Stomach (tissue), 4 donors: ENCODE data around the gene HSFX3.

ENCODE experiments used
- CTCF ChIP-seq, 7 experiments: fragments of 450-650 bp in 4 of 7; fragments of 200-600 bp in 3 of 7; sonication (generic) in 3 of 7; IDR thresholded peaks; one replicate each; pipeline ENCODE4 v1.5.1; 2016 to 2019; ENCODE audit warnings: antibody characterized with exemption in 7 of 7, control low read depth in 2 of 7, mild to moderate bottlenecking in 1 of 7
- POLR2A ChIP-seq, 4 donors: fragments of 450-650 bp; IDR thresholded peaks; one replicate each; pipeline ENCODE4 v1.6.1; 2016; ENCODE audit warnings: antibody characterized with exemption in 4 of 4, control low read depth in 2 of 4, mild to moderate bottlenecking in 1 of 4, moderate library complexity in 1 of 4
- POLR2AphosphoS5 ChIP-seq, 3 donors: sonication (generic); formaldehyde crosslinking; IDR thresholded peaks; one replicate each; pipeline ENCODE4 v1.6.1; 2016; ENCODE audit warnings: antibody characterized with exemption in 3 of 3

GRCh38 chrX:149539283-149540130, 10.2 kb downstream of the HSFX3 start:
- TF ChIP-seq CTCF (IDR thresholded peaks at IDR 0.05), result no peak
- TF ChIP-seq POLR2A (IDR thresholded peaks at IDR 0.05), result no peak
- TF ChIP-seq POLR2AphosphoS5 (IDR thresholded peaks at IDR 0.05), result peak in 1 of 3 donors; percentile 5
